C4-2B (cell line): ENCODE results near the gene EVX1.

Experiments
- CTCF ChIP-seq: fragments of 450-650 bp; conservative IDR thresholded peaks from 2 replicates; pipeline ENCODE4 v1.5.1; 2017; ENCODE audit warnings: mild to moderate bottlenecking
- ZFX ChIP-seq: fragments of 450-650 bp; IDR thresholded peaks from 2 replicates; pipeline ENCODE4 v1.6.1; 2017

- TF ChIP-seq CTCF = no peak
- TF ChIP-seq ZFX = no peak
These were observed 24.7 kb upstream of the EVX1 start for GRCh38 chr7:27217951-27218350.
